ENCODE results near the gene CBFA2T3. TPM values are rescaled to one million over a fixed set of nuclear protein-coding genes. Genes with fewer than 3 reads are reported as not detected.
"Not testable (repeated sequence)": the region's sequence is repeated elsewhere in the genome, so short reads cannot be mapped to it uniquely, and the experiment has no call there.

The CBFA2T3 gene
- polyA plus RNA-seq, 1 donor, result 23.2 TPM

GRCh38 chr16:88906535-88907105 lies 70.4 kb downstream of the CBFA2T3 start:
- DNase-seq, result no peak

DNA sequence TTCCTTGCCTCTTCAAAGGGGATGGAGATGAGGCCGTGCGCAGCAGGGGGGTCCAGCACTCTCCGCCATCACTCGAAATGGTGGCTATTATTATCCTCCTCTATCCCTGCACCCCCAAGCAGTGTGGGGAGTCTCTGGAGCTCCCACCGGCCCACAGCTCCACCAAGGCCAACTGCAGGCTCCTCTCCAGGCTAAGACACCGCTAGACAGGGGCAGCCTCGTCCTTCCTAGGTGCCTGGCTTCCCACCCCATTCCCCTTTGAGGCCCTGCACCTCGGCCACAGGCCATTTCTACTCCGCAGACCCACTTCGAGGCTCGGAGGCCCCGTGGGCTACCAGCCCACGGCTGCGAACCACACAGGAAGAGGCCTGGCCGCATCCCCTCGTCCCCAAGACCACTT lies 71.0 kb downstream of the CBFA2T3 start:
- DNase-seq, result no peak

GRCh38 chr16:88905563-88905962 lies 71.4 kb downstream of the CBFA2T3 start:
- DNase-seq, result no peak

DNA sequence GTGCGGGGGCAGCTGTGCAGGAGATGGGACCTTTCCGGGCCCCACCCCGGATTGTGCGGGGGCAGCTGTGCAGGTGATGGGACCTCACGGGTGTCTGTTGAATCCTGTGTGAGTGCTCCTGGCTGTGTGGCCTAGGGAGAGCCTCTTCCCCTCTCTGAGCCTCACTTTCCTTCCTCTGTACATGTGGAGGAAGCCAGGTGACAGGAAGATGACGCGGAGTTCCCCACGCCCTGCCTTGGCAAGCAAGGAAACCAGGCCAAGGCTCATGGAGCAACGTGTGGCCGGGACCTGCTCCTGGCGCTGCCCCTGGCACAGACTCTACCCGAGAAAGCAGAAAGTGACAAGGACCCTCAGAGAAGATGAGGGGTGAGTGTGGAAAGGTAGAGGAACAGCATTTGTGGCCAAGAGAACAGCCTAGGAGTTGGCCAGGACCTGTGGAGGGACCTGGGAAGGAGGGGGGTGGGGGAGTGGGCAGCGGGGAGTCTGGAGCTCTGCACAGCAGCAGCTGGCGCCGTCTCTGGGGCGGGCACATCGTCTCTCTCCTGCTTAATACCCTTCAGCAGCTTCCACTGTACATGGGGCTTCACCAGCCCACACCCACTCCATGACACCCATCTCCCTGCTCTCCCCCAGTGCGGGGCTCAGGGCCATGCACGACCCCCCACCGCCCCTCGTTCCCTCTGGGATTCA lies 72.2 kb downstream of the CBFA2T3 start:
- DNase-seq, result no peak

GRCh38 chr16:88903267-88903666 lies 73.7 kb downstream of the CBFA2T3 start:
- DNase-seq, result no peak

DNA sequence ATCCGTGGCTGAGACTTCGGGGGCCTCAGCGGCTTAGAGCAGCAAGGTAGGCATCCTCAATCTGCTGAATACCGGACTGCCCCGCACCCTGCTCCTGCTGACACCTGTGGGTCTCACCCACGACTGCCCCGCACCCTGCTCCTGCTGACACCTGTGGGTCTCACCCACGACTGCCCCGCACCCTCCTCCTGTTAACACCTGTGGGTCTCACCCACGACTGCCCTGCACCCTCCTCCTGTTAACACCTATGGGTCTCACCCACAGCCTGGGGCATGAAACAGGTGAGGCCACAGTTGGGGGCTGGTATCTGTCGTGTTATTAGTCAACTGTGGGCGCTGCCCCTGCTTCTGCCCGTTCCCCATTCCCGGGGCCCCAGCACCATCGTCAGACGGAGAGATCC lies 74.3 kb downstream of the CBFA2T3 start:
- no peak for DNase-seq

DNA sequence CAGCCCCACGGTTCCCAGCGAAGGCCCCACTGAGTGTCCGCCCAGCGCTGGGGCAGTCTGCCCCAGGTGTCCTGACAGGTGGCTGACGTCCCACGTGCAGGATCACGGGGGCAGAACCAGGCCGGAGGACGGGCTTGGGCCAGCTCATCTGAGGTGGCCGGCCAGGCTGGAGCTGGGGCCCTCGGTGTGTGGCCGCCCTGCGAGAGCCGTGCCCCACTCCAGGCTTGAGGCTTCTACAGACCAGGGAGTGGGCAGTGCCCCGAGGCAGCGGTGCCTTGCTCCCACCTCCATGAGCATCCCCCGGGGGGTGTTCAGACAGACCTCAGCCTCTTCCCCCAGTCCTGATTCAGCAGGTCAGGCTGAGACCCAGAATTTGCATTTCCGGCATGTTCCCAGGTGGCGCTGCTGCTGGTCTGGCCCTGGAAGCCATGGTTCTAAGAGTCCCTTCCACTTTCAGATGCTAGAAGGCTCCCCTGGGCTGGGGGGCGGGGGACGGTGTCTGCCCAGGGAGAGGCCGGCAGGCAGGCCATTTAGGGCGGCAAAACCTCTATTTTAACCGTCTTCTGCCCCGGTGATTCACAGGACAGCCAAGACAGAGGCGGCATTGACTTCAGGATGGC lies 75.2 kb downstream of the CBFA2T3 start:
- no peak for DNase-seq

DNA sequence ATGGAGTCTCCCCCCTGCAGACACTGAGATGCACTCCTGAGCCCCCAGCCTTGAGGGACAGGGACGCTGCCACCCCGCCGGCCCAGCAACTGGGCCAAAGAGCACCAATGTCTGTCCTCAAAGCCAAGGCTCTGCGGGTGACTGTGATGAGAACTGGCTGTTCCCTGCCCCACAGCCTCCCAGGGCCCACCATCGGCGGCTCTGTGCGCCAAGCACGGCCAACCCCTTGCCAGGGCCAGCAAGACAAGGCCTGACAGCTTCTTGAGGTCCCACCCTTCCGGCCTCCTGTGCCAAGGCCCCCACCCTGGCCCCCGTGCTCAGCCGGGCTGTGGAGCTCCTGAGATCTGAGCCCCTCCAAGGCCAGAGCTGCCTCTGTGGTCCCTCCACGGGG lies 76.3 kb downstream of the CBFA2T3 start:
- DNase-seq, result no peak

- no peak for DNase-seq
Measured at GRCh38 chr16:88899901-88900661, 76.9 kb downstream of the CBFA2T3 start.

- no peak for DNase-seq
Measured at GRCh38 chr16:88897696-88898425, 79.1 kb downstream of the CBFA2T3 start.

- no peak for DNase-seq
Measured at GRCh38 chr16:88896238-88897070, 80.6 kb downstream of the CBFA2T3 start.

DNA sequence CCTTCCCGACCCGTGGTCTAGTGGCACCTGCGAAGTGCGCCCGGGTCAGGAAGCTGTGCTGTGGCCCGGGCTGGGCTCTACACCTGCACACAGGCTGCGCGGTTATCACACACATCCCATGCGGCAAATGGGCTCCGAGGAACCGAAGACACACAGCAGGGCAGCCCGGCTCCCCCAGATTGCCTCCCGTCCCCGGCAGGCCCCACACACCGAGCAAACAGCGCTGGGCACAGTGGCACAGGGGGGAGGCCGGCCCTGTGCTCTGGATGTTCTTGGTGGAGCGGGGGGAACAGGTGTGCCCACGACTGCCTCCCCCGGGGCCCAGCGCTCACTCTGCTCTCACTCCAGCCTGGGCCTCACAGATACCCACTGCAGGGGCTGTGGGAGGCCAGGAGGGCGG lies 81.7 kb downstream of the CBFA2T3 start:
- DNase-seq, result no peak

DNA sequence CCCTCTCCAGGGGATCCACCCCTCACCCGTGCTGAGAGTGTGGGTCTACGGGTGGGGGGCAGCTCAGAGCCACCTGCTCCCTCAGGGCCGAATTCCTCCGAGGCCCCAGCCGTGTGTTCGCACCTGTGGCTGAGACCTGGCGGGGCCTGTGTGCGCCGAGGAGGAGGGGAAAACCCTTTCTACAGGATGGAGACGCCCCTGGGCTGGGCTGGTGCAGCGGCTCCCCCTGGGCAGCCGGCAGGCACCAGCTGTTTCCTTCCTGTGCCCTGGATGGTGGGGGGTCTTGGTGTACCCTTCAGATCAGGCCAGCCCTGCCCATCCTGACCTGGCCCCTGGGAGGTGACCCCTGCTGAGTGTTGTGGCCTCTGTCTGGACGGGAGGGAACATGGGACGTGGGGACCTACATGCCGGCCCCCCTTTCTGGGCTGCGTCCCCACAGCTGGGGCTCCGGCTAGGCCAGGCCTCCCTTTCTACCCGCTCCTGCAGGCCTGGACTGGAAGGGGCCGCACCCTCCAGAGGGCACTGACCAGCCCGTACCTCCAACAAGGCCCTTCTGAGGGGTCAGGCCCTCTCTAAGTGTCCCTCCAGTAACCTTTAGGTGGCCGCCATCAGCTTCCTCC lies 82.2 kb downstream of the CBFA2T3 start:
- DNase-seq, result no peak

DNA sequence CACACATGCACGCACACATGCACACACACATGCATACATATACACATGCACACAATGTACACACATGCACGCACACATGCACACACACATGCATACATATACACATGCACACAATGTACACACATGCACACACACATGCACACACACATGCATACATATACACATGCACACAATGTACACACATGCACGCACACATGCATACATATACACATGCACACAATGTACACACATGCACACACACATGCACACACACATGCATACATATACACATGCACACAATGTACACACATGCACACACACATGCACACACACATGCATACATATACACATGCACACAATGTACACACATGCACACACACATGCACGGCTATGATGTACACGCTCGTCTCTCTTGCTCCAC lies 82.7 kb downstream of the CBFA2T3 start:
- not testable (repeated sequence) for DNase-seq

DNA sequence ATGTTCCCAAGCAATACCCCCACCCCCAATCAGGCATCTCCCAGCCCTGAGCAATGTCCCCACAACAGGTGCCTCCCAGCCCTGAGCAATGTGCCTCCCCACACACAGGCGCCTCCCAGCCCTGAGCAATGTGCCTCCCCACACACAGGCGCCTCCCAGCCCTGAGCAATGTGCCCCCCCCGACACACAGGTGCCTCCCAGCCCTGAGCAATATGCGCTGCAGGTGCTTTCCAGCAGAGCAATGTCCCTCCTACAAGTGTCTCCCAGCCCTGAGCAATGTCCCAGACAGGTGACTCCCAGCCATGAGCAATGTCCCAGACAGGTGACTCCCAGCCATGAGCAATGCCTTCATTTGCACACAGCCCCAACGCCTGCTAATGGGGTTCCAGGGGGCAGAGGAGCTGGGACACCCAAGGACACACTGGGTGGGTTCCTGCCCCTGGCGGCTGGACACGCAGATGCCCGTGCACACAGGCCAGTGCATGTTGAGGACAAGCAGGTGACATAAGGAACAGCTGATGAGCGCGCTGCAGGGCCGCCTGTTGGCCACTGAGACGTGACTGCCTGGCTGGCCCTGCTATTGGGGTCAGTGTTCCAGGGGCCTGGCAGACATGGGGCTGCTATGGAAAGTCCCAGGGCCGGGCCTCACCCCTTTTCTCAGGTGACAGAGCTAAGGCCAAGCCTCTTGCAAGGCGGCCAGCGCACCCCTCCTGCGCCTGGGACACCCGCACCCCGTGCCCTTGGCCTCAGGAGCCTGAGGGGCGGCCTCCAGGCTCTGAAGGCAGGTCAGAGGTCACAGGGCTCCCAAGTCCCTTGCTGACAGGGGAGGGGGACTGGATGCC lies 83.7 kb downstream of the CBFA2T3 start:
- no peak for DNase-seq

- DNase-seq, result no peak
Measured at GRCh38 chr16:88892065-88892464, 84.9 kb downstream of the CBFA2T3 start.

DNA sequence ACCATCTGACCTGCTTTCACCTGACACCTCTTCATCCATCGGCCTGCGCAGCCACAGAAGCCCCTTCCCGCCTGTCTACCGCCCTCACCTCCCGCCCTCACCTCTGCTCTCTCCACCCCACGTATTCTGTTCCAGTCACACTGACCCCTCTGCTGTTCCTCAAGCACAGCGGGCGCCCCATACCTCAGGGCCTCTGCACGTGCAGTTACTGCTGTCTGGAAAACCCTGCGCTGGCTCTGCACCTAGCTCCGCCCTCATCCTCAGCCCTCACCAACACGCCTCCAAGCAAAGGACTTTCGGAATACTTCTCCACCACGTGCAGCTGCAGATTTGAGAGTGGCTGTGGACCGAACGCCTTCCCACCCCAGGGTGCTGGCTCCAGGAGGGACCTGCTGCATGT lies 85.9 kb downstream of the CBFA2T3 start:
- no peak for DNase-seq

- DNase-seq, result not testable (repeated sequence)
Measured at GRCh38 chr16:88889702-88890352, 87.2 kb downstream of the CBFA2T3 start.

DNA sequence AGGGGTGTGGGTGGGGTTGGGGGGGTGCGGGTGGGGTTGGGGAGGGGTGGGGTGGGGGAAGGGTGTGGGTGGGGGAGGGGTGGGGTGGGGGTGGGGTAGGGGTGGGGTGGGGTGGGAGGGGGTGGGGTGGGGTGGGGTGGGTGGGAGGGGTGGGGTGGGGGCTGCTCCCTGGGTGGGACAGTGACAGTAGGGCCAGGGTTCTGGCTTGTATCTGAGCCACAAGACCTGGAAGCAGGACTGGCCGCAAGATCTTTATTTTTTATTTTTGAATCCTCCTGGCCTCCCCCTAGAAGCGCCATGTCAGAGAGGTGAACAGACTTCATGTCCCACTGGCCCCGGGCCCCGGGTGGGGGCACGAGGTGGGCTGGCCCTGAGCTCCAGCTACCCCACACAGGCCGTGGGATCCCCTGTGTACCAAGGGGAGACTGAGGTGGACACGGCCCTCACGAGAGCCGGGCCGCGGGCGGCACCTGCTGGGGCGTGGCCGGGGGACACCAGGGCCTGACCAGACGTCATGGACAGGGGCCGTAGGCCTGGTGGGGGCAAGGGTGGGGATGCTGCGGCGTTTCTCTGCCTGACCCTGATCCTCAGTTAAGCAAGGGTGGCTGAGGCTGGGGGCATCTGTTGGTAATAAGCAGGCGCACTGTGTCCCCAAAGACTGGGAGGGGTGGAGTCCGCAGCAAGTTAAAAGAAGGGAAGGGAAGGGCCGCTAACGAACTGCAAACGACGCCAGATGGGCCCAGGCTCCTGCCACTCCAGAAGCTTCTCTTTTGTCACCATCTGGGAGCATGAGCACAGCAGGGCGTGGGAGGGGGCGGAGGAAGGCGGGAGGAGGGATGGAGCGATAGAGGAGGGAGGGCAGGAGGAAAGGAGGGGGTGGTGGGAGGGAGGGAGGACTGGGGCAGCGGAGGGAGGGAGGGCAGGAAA lies 88.3 kb downstream of the CBFA2T3 start:
- no peak for DNase-seq
